HepG2 (cell line): ENCODE data around the gene LARP4. TPM values are rescaled to one million over a fixed set of nuclear protein-coding genes. Genes with fewer than 3 reads are reported as not detected.
A peak's percentile ranks its signal among the peaks of the same experiment; 100 is the strongest.

Experiments used
- ARHGAP35 ChIP-seq: sonication (generic); formaldehyde crosslinking; IDR thresholded peaks from 2 replicates; pipeline ENCODE4 v1.9.0; 2022; ENCODE audit warnings: mild to moderate bottlenecking, inconsistent platforms, moderate library complexity, missing genetic modification reagents, borderline replicate concordance
- FOXJ3 ChIP-seq: sonication (generic); formaldehyde crosslinking; IDR thresholded peaks from 2 replicates; pipeline ENCODE4 v1.4.0; 2020; ENCODE audit warnings: missing genetic modification reagents, mild to moderate bottlenecking, borderline replicate concordance
- PHF8 ChIP-seq: sonication (generic); formaldehyde crosslinking; IDR thresholded peaks from 2 replicates; pipeline ENCODE4 v1.5.0; 2020; ENCODE audit warnings: missing genetic modification reagents
- ZNF160 ChIP-seq: sonication (generic); formaldehyde crosslinking; IDR thresholded peaks from 2 replicates; pipeline ENCODE4 v1.8.0; 2022; ENCODE audit warnings: mild to moderate bottlenecking, inconsistent platforms, missing genetic modification reagents
- ZNF441 ChIP-seq: sonication (generic); formaldehyde crosslinking; IDR thresholded peaks from 2 replicates; pipeline ENCODE4 v1.7.0; 2021; ENCODE audit warnings: missing genetic modification reagents, borderline replicate concordance
- ZNF615 ChIP-seq: sonication (generic); formaldehyde crosslinking; IDR thresholded peaks from 2 replicates; pipeline ENCODE4 v1.5.0; 2020; ENCODE audit warnings: mild to moderate bottlenecking, missing genetic modification reagents, borderline replicate concordance
- polyA plus RNA-seq, 8 experiments: library from polyadenylated mRNA; depleted of rRNA in 3 of 8; stranded (reverse) in 7 of 8; unstranded in 1 of 8; fragments of >200 nt; fragmentation: Illumina TruSeq in 4 of 8; extraction: Trizol in 4 of 8; gene quantifications; 2 replicates each; pipeline versions ENCODE4 v1.2.1 to v1.2.3, GENCODE V29; 2011 to 2016; ENCODE audit warnings: low read depth in 4 of 8, missing spikeins in 1 of 8, mixed read lengths in 1 of 8; ENCODE audit not compliant: insufficient read depth in 1 of 8
- total RNA-seq, 5 experiments: library from RNA; depleted of rRNA; stranded (reverse); fragments of >200 nt; fragmentation: Illumina TruSeq; extraction: Trizol; gene quantifications; 2 replicates each; pipeline ENCODE4 v1.2.3, GENCODE V29; 2016; ENCODE audit warnings: low read depth in 1 of 5
- TF ChIP-seq, protein P1 (sequence below), 2 experiments: IDR thresholded peaks; 2 replicates each; pipeline ENCODE4 v1.6.1; 2011 to 2012; ENCODE audit warnings: low read length in 2 of 2, borderline replicate concordance in 1 of 2, low read depth in 1 of 2, mild to moderate bottlenecking in 1 of 2, moderate library complexity in 1 of 2
- TF ChIP-seq, protein P2 (sequence below): sonication (generic); formaldehyde crosslinking; IDR thresholded peaks from 2 replicates; pipeline ENCODE4 v1.4.0; 2020; ENCODE audit warnings: missing genetic modification reagents
- TF ChIP-seq, protein P3 (sequence below): sonication (generic); formaldehyde crosslinking; IDR thresholded peaks from 2 replicates; pipeline ENCODE4 v1.9.0; 2021; ENCODE audit warnings: missing genetic modification reagents, borderline replicate concordance
- TF ChIP-seq, protein P4 (sequence below): sonication (generic); formaldehyde crosslinking; IDR thresholded peaks from 2 replicates; pipeline ENCODE4 v1.4.0; 2020; ENCODE audit warnings: missing genetic modification reagents
- TF ChIP-seq, protein P5 (sequence below): sonication (generic); formaldehyde crosslinking; IDR thresholded peaks from 2 replicates; pipeline ENCODE4 v1.5.0; 2020; ENCODE audit warnings: mild to moderate bottlenecking, missing genetic modification reagents, borderline replicate concordance

LARP4 gene
- total and polyA plus RNA-seq, 2 of the 13 experiments (the other 11 are each of a cell fraction or from before 2014, with no cell fraction given), result 16.4 to 42.7 TPM

DNA sequence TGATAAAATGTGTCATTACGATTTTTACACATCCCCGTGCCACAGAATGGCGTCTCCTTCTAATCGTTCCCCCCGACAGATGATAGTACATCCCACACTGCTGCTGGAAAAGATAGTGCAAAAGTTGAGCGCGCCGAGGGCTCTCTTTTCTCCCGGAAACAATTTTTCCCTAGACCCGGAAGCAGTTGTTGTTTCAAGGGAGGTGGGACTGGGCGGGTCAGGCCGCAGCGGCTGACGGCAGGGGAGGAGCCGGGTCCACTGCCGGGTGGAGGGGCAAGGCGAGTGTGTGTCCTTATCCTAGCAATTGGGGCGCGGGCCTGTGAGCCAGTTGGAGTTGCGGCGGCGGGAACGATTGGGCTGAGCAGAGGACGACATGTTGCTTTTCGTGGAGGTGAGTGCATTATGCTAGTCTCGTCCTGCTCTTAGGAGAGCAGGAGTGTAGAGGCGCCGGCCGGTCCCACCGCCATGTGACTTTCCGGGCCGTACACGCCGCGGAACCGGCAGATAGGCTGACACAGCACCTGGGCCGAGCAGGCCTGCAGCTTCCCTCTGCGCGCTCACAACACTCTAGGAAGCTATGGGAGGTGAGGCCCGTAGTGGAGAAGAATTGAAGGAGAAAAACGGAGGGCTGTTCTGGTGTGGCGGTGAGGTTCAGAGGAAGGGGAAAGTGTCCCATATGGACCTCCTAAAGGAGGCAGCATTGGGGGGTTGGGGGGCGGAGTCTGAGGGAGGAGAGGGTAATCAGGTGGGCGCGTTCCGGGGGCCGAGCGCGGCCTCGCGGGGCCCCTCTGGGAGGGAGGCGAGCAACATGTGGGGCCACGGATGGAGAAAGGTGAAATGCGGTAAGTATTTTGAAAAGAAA is at the start of gene LARP4 (continued):
- TF ChIP-seq, protein P1, sequence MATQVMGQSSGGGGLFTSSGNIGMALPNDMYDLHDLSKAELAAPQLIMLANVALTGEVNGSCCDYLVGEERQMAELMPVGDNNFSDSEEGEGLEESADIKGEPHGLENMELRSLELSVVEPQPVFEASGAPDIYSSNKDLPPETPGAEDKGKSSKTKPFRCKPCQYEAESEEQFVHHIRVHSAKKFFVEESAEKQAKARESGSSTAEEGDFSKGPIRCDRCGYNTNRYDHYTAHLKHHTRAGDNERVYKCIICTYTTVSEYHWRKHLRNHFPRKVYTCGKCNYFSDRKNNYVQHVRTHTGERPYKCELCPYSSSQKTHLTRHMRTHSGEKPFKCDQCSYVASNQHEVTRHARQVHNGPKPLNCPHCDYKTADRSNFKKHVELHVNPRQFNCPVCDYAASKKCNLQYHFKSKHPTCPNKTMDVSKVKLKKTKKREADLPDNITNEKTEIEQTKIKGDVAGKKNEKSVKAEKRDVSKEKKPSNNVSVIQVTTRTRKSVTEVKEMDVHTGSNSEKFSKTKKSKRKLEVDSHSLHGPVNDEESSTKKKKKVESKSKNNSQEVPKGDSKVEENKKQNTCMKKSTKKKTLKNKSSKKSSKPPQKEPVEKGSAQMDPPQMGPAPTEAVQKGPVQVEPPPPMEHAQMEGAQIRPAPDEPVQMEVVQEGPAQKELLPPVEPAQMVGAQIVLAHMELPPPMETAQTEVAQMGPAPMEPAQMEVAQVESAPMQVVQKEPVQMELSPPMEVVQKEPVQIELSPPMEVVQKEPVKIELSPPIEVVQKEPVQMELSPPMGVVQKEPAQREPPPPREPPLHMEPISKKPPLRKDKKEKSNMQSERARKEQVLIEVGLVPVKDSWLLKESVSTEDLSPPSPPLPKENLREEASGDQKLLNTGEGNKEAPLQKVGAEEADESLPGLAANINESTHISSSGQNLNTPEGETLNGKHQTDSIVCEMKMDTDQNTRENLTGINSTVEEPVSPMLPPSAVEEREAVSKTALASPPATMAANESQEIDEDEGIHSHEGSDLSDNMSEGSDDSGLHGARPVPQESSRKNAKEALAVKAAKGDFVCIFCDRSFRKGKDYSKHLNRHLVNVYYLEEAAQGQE (IDR thresholded peaks at IDR 0.05; ENCODE audit: borderline replicate concordance in 1 of 2, low read depth in 1 of 2, low read length in 2 of 2), result peak in 1 of 2 experiments; percentile 37; a peak in 1 of 4 replicates
- no peak for TF ChIP-seq FOXJ3 (CRISPR knock-in tag)
- TF ChIP-seq ZNF615, result peak; percentile 82
- no peak; the same call in 1 of the 2 replicates for TF ChIP-seq ARHGAP35
- TF ChIP-seq, protein P2, sequence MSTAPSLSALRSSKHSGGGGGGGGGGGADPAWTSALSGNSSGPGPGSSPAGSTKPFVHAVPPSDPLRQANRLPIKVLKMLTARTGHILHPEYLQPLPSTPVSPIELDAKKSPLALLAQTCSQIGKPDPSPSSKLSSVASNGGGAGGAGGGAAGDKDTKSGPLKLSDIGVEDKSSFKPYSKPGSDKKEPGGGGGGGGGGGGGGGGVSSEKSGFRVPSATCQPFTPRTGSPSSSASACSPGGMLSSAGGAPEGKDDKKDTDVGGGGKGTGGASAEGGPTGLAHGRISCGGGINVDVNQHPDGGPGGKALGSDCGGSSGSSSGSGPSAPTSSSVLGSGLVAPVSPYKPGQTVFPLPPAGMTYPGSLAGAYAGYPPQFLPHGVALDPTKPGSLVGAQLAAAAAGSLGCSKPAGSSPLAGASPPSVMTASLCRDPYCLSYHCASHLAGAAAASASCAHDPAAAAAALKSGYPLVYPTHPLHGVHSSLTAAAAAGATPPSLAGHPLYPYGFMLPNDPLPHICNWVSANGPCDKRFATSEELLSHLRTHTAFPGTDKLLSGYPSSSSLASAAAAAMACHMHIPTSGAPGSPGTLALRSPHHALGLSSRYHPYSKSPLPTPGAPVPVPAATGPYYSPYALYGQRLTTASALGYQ (CRISPR knock-in tag), result no peak; the same call in 1 of the 2 replicates
- TF ChIP-seq, protein P3, sequence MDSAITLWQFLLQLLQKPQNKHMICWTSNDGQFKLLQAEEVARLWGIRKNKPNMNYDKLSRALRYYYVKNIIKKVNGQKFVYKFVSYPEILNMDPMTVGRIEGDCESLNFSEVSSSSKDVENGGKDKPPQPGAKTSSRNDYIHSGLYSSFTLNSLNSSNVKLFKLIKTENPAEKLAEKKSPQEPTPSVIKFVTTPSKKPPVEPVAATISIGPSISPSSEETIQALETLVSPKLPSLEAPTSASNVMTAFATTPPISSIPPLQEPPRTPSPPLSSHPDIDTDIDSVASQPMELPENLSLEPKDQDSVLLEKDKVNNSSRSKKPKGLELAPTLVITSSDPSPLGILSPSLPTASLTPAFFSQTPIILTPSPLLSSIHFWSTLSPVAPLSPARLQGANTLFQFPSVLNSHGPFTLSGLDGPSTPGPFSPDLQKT, result no peak
- peak; percentile 22; the same call in 1 of the 2 replicates for TF ChIP-seq ZNF160
- TF ChIP-seq, protein P4, sequence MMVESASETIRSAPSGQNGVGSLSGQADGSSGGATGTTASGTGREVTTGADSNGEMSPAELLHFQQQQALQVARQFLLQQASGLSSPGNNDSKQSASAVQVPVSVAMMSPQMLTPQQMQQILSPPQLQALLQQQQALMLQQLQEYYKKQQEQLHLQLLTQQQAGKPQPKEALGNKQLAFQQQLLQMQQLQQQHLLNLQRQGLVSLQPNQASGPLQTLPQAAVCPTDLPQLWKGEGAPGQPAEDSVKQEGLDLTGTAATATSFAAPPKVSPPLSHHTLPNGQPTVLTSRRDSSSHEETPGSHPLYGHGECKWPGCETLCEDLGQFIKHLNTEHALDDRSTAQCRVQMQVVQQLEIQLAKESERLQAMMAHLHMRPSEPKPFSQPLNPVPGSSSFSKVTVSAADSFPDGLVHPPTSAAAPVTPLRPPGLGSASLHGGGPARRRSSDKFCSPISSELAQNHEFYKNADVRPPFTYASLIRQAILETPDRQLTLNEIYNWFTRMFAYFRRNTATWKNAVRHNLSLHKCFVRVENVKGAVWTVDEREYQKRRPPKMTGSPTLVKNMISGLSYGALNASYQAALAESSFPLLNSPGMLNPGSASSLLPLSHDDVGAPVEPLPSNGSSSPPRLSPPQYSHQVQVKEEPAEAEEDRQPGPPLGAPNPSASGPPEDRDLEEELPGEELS (CRISPR knock-in tag), result no peak; the same call in 1 of the 2 replicates
- TF ChIP-seq ZNF441 (CRISPR knock-in tag), result peak; percentile 61
- TF ChIP-seq PHF8, result peak; percentile 94
- TF ChIP-seq, protein P5, sequence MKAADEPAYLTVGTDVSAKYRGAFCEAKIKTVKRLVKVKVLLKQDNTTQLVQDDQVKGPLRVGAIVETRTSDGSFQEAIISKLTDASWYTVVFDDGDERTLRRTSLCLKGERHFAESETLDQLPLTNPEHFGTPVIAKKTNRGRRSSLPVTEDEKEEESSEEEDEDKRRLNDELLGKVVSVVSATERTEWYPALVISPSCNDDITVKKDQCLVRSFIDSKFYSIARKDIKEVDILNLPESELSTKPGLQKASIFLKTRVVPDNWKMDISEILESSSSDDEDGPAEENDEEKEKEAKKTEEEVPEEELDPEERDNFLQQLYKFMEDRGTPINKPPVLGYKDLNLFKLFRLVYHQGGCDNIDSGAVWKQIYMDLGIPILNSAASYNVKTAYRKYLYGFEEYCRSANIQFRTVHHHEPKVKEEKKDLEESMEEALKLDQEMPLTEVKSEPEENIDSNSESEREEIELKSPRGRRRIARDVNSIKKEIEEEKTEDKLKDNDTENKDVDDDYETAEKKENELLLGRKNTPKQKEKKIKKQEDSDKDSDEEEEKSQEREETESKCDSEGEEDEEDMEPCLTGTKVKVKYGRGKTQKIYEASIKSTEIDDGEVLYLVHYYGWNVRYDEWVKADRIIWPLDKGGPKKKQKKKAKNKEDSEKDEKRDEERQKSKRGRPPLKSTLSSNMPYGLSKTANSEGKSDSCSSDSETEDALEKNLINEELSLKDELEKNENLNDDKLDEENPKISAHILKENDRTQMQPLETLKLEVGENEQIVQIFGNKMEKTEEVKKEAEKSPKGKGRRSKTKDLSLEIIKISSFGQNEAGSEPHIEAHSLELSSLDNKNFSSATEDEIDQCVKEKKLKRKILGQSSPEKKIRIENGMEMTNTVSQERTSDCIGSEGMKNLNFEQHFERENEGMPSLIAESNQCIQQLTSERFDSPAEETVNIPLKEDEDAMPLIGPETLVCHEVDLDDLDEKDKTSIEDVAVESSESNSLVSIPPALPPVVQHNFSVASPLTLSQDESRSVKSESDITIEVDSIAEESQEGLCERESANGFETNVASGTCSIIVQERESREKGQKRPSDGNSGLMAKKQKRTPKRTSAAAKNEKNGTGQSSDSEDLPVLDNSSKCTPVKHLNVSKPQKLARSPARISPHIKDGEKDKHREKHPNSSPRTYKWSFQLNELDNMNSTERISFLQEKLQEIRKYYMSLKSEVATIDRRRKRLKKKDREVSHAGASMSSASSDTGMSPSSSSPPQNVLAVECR, result peak; percentile 98
